Spleen (tissue), 7 donors: ENCODE data around the gene RNASE8.

Source experiments
- CTCF ChIP-seq, 11 experiments: fragments of 200-600 bp in 7 of 11; fragments of 450-650 bp in 4 of 11; sonication (generic) in 4 of 11; IDR thresholded peaks in 8 of 11; conservative IDR thresholded peaks in 3 of 11; 1 replicate in 7 of 11; 2 replicates in 4 of 11; pipeline versions ENCODE4 v1.4.0 to v1.8.0; 2016 to 2021; ENCODE audit warnings: antibody characterized with exemption in 11 of 11, inconsistent platforms in 4 of 11, mild to moderate bottlenecking in 1 of 11
- POLR2AphosphoS5 ChIP-seq, 3 donors: sonication (generic); formaldehyde crosslinking; IDR thresholded peaks; one replicate each; pipeline ENCODE4 v1.5.1; 2017; ENCODE audit warnings: antibody characterized with exemption in 3 of 3
- donor health status: DM: no; HTN: no; CAD: no; lungs with moderate emphysema.
- donor health status: DM: no; HTN: no; CAD: no.
- donor health status: DM: no; HTN: no; CAD: no.

DNA sequence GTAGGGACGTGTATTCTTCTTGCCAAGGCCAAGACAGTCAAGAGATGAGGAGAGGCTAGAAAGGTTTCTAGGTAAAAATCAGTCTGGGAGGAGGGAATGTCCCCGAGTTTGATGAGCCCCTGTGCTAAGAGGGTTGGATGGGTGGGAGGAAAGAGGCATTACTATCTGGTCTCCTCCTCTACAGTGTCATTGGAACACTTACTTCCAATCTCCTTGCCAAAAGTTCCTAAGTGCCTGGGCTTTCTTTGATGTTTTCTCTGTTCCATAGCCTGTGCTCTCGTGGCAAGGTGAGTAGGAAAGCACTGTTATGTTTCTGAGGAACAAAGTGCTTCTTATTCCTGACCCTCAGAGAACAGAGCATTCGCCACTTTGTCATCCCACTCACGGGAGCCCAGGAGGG lies 22.9 kb upstream of the RNASE8 start, which contains the start of gene RNASE13:
- TF ChIP-seq CTCF (IDR thresholded peaks at IDR 0.05 in 8 of 11, conservative IDR thresholded peaks at IDR 0.05 in 3 of 11): no peak
- no peak for TF ChIP-seq POLR2AphosphoS5 (IDR thresholded peaks at IDR 0.05)
